ENCODE measurements around the gene CRACDL.
A peak's percentile ranks its signal among the peaks of the same experiment; 100 is the strongest.

Gene CRACDL

DNA sequence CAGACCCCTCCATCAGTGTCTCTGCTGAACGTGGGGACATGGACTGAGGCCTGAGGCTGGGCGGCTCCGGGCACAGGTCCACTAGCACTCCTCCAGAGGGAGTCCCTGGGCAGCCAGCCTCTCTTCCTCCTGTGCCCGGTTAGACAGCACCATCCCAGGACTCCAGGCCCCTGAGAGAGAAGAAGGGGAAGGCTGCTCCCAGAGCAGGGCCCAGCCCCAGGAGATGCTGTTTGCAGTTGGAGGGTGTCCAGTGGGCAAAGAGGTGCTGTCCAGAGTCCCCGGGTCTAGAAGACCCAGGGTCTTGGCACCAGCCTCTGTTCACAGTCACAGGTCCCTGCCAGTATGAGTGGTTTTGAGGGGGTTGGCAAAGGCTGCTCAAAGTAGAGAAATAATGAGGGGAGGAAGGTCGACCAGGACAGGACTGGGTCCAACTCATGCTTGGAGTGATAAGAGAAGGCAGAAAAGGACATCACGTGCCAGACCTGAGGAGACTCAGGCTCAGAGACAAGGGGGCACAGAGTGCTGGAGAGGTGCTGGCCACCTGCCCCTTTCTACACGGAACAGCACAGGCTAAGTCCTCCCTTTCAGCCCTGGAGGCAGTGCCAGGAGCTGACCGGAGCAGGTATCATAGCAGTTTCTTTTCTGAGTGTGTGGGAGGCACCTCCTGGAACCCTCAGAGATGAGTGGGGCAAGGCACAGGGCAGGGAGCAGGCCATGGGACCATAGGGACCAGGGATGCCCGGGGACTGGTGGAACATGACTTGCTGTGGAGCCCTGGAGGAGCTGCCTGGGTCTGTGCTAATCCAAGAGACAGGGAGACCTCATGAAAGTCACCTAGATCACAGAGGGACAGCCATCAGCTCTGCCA, 21.1 kb downstream of the CRACDL start:
- no peaks in the 10 kb centered on the region for H3K9me3 Mint-ChIP-seq
- ATAC-seq (replicated peaks) (no peak), DNase-seq (no peak)
- peaks cover 37 to 56% of the 10 kb centered on the region in 2 donors for H3K27me3 Mint-ChIP-seq
- no peak overlapping the region for H3K4me3 Mint-ChIP-seq
- H3K27ac Mint-ChIP-seq = no peak overlapping the region
- no peaks in the 10 kb centered on the region for H3K36me3 Mint-ChIP-seq
- peaks cover under 1 to 8% of the 10 kb centered on the region in 2 donors for H3K4me1 Mint-ChIP-seq

DNA sequence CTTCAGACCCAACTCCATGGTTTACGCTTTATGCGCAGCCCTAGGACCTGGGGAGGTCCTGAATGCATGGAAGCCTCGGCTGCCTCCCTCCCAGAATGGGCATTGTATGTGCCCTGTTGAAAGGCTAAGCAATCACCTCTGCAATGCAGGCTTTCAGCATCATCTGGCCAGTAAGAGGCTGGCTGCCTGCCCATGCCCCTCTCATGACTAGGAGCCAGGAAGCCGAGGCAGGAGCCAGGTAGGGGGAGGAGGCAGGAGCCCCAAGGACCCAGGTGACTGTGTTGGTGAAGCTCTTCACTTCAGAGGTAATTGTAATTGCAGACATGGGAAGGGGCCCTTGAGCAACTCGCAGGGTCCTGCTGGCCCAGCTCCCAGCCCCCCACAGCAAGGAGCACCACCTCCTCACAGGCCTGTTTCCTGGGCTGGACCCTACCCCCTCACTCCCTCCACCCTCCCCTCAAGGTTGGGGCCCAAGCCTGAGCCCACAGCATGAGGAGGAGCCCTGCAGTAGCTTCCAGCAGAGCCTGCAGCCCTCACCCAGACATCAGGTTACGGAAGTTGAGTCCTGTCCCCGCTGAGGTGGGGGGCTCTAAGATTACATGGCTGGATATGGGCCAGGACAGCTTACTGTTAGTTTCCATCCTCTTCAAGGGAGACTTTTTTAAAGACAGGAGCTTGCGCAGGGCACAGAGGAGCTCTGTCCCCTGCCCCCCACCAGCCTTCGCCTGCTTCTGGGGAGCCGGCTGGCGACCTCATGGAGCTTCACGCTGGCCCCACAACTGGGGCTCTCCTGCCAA, 21.9 kb downstream of the CRACDL start:
- DNase-seq (no peak), ATAC-seq (replicated peaks) (no peak)
- no peaks in the 10 kb centered on the region for H3K9me3 Mint-ChIP-seq
- H3K27me3 Mint-ChIP-seq = peaks cover 37 to 55% of the 10 kb centered on the region in 2 donors
- peaks cover 7 to 16% of the 10 kb centered on the region in 2 donors for H3K4me1 Mint-ChIP-seq
- no peaks in the 10 kb centered on the region for H3K36me3 Mint-ChIP-seq
- no peak overlapping the region for H3K4me3 Mint-ChIP-seq
- H3K27ac Mint-ChIP-seq = no peak overlapping the region

DNA sequence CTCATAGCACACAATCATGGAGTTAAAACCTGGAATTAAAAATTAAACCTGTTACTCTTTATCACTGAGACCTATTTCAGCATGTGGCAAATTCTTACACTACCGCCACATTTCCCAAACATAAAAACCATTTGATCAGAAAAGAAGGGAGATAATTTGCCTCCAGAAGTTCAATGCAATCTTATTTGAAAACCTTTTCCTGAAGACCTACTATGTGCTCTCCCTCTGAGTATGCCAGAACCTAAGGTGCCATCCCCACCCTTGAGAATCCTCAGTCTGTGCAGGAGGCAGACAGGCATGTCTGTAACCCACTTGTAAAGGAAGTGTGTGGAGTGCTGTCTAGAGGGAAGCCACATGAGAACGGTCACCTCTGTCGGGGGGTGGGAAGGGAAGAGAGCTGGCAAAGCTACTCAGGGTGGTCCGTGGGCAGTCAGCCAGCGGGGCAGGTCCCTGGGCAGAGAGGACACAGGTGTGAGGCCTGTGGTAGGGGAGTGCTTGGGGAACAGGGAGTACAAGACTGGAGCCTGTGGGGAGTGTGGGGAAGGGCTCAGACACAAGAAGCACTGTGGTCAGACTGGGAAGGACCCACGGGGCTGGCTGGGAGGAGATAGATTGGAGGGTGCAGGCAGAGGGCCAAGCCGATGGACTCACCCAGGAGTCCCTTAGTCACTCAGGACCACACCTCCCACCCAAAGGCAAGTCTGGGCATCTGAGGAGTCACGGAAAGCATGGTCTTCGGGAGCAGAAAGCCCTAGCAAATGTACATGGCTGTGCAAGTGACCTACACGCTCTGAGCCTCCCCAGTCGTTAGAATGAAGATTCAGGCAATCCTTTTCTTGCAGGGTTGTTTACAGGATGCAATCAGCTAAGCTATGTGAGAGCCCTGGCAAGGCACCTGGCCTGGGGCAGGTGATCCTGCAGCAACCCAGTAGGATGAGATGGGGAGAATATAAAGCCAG, 22.8 kb downstream of the CRACDL start:
- H3K9me3 Mint-ChIP-seq = no peaks in the 10 kb centered on the region
- ATAC-seq (replicated peaks) = no peak
- no peak for DNase-seq
- H3K27ac Mint-ChIP-seq = no peak overlapping the region
- no peak overlapping the region for H3K4me3 Mint-ChIP-seq
- H3K27me3 Mint-ChIP-seq = peaks cover 33 to 50% of the 10 kb centered on the region in 2 donors
- H3K36me3 Mint-ChIP-seq = no peaks in the 10 kb centered on the region
- H3K4me1 Mint-ChIP-seq = peaks cover 14 to 25% of the 10 kb centered on the region in 2 donors

DNA sequence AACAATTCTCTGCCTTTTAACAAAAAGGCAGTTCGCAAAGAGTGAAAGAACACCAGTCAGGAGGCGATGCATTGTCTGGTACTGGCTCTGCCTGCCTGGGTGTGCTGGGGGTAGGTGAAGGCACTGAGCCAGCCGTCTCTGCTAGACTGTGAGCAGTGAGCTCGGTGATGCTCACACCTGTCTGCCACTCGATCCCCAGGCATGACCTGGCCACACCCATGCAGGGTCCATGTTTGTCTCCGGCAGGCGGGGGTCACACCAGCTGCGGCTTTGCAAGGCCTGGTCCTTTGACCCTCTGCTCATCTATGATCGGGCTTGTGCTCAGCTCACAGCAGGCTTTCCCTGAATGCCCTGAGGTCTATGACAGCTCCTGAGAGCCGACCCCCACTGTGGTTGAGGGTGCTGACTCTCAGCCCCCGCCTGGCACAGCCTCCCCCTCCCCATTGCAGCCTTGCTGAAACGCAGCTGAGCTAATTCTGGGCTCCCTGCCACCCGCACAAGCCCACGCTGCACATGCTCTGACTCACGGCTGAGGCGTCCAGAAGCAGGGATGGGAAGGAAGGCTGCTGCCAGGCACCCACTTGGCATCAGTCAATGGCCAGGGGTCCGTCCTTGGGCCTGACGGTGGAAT, 23.7 kb downstream of the CRACDL start:
- peaks cover 16 to 27% of the 10 kb centered on the region in 2 donors for H3K4me1 Mint-ChIP-seq
- H3K36me3 Mint-ChIP-seq = no peaks in the 10 kb centered on the region
- H3K27me3 Mint-ChIP-seq = peaks cover 41 to 58% of the 10 kb centered on the region in 2 donors
- no peak for DNase-seq
- no peak overlapping the region for H3K27ac Mint-ChIP-seq
- no peaks in the 10 kb centered on the region for H3K9me3 Mint-ChIP-seq
- no peak overlapping the region for H3K4me3 Mint-ChIP-seq
- no peak for ATAC-seq (replicated peaks)

DNA sequence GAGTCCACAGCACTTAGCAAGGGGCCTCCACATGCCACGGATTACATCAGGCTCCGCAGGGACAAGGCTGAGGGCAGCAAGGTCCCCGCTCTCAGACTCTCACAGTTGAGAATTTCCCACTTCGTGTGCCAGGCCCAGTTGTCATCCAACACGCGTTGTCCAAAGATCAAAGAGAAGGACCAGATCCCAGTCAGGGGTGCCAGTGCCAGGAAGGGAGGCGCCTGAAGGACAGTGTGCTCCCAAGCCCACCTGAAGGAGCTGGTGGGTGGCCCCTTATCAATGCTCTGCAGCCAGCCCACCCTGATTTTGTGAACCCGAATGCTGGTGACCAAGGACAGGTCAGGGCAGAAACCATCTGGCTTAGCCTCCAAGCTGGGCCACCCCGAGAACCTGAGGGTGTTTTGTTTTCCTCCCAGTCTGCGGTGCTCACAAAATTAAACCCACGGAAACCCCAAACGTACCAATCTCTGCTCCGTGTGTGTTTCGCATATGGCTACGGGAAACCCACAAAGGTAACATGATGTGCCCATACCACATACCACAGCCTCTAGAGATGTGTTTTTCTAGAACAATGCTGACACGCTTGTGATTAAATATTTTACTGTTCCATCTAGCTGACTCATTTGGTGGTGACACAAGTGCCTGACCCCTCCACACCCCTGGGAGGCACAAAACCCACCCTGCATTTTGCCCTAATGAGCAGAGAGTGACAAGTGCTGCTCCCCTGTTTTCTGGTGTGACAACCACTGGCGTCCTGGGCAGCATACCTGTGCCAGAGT, 24.5 kb downstream of the CRACDL start:
- Mint-ChIP-seq H3K27ac (no peak overlapping the region), H3K9me3 (no peaks in the 10 kb centered on the region), H3K36me3 (no peaks in the 10 kb centered on the region), H3K4me3 (no peak overlapping the region), H3K27me3 (peaks cover 43 to 60% of the 10 kb centered on the region in 2 donors), H3K4me1 (peaks cover 16 to 27% of the 10 kb centered on the region in 2 donors)
- ATAC-seq (replicated peaks) (peak in 1 of 2 donors; percentile 28), DNase-seq (no peak)

DNA sequence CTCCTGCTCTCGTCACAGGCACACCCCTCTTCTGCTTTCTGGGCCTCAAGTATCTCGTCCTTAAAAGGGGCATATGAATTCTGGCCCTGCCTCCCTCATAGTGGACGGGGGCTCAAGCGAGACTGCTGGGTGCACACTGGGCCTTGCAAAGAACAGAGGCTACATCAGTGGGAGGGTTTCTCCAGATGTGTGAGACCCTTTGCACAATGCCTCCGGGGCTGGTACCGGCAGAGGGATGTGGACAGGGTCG, 25.0 kb downstream of the CRACDL start:
- H3K27ac Mint-ChIP-seq = no peak overlapping the region
- H3K36me3 Mint-ChIP-seq = no peaks in the 10 kb centered on the region
- DNase-seq (no peak), ATAC-seq (replicated peaks) (no peak)
- H3K27me3 Mint-ChIP-seq = peaks cover 43 to 57% of the 10 kb centered on the region in 2 donors
- no peaks in the 10 kb centered on the region for H3K9me3 Mint-ChIP-seq
- peaks cover 16 to 27% of the 10 kb centered on the region in 2 donors for H3K4me1 Mint-ChIP-seq
- no peak overlapping the region for H3K4me3 Mint-ChIP-seq

DNA sequence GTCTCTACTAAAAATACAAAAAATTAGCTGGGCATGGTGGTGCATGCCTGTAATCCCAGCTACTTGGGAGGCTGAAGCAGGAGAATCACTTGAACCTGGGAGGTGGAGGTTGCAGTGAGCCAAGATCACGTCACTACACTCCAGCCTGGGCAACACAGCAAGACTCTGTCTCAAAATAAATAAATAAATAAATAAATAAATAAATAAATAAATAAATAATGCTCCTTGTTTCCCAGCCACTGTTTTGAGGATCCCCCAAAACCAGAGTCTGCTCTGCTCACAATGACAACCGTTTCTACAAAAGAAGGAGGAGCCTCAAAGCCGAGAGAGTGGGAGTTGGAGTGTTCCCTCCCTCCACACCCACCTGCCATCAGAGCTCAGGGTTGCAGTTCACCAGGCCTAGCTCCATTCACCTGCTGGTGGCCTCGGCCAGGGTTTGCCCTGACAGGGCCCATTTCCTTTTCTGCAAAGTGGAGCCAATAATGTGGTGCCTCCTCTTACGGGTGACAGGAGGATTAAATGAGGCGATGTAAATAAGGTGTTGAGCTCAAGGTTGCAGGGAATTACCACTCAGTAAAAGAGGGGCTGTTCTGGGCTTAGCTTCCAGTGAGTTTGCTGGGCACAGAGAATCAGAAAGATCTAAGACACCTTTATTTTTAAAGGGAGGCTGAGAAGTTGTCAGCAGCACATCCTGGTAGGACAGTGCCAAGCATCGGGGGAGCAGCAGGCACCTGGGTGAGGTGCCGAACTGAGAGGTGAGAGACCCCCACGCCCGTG, 25.5 kb downstream of the CRACDL start:
- Mint-ChIP-seq H3K4me1 (peaks cover 16 to 27% of the 10 kb centered on the region in 2 donors), H3K36me3 (no peaks in the 10 kb centered on the region), H3K27ac (no peak overlapping the region), H3K27me3 (peaks cover 43 to 52% of the 10 kb centered on the region in 2 donors), H3K9me3 (no peaks in the 10 kb centered on the region), H3K4me3 (peak overlapping the region in 1 of 2 donors; percentile 70)
- DNase-seq (no peak), ATAC-seq (replicated peaks) (no peak)

DNA sequence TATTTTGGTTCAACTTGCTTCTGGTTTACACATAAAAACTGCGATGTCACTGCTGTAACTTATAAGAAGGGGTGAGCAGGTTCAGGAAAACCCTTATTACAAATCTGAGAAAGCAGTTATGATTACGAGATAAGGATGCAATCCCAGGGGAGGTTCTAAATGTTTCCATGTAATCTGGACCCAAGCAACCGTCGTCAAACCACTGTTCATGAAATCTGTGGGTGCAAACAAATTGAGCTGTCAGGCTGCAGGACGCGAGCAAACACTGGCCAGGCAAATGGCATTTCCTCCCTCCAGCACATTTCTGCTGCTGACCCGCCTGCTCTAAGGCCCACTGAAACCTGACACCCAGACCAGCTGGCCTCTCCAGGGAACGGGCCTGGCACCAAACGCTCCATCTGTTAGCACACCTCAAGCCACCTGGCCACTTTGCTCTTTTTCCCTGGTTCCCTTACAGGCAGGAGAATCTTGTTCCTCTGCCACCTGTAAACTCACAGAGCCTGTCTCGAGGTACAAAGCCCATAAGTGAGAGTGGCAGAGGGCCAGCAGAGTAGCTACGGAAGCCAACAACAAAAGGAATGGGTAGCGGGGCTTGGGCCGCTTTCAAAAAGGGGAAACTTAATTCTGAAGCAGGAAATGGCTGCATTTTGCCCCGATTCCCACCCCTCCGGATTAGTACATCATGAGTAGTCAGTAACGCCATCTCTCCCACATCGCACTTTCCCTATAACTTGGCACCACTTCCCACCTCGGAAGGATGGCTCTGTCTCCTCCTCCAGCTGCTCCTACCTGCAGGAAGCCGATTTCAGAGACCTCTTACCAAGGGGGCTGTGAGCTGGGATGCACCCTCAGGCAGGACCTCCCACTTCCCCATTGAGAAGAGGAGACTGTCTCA, 26.5 kb downstream of the CRACDL start:
- H3K27me3 Mint-ChIP-seq = peaks cover 35 to 42% of the 10 kb centered on the region in 2 donors
- no peaks in the 10 kb centered on the region for H3K9me3 Mint-ChIP-seq
- DNase-seq (peak; percentile 53), ATAC-seq (replicated peaks) (peak; percentile 79 to 81)
- H3K4me1 Mint-ChIP-seq = peaks cover 16 to 27% of the 10 kb centered on the region in 2 donors
- no peaks in the 10 kb centered on the region for H3K36me3 Mint-ChIP-seq
- H3K27ac Mint-ChIP-seq = peak overlapping the region; percentile 31
- H3K4me3 Mint-ChIP-seq = peak overlapping the region; percentile 25 to 70

DNA sequence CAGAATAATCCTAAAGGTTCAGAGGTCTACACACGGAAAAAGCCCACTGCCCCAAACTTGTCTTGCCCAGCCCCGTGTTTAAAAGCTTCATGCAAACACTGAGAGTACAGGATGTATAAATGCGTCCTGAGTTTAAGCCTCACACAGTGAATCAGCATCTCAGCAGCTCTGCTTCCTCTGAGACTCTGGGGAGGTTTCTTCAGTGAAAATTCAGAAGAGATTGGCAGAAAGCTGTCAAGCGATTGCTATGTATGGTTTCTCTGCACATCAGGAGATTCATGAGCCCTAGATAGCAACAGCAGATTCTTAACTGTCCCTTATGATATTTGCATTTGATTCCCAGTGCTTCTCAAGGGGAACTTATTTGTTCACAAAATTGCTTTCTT, 27.1 kb downstream of the CRACDL start:
- Mint-ChIP-seq H3K36me3 (no peaks in the 10 kb centered on the region), H3K4me3 (peak overlapping the region; percentile 3 to 39), H3K4me1 (peaks cover 16 to 27% of the 10 kb centered on the region in 2 donors), H3K27me3 (peaks cover 34 to 36% of the 10 kb centered on the region in 2 donors), H3K27ac (peak overlapping the region; percentile 9), H3K9me3 (no peaks in the 10 kb centered on the region)
- DNase-seq (no peak), ATAC-seq (replicated peaks) (peak; percentile 70 to 74)

DNA sequence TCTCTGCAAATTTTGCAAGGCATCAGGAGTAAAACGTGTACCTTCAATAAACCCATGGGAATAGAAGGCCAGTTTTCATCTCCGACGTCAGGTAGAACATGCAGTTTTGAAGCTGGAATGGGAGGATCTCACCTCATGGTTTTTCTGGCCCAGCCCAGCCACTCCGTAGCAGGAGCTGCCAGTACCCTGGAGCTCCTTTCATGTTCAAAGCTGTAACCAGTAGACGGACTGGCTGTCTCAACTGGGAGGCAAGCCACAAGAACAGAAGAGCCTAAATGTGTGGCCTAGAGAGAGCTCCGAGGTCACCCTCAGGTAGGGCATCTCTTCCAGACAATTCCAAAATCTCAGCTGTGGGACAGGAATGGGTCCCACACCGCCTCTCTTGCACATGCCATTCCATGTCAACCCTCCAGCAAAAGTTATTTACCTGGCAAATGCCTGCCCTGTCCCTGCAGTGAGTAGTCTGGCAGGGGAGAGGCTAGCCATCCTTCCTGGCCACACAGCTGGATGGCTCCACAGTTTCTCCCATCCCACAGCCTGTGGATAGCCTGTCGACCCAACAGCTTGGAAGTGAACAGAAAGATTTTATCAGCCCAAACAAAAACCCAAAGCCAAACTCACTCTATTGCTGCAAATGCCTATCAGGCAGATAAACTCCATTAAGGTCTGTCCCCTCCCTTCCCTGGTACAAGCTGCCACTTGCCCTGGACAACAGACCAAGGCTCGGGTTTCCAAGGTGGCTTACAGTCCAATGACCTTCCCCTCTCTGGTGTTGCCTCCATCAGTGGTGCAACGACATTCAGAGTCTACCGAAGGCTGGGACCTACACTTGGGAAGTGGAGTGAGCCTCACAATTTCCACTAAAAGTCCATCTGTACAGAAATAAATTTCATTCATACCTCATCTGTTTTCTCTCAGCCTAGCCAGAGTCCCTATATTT, 27.8 kb downstream of the CRACDL start:
- Mint-ChIP-seq H3K9me3 (no peaks in the 10 kb centered on the region), H3K36me3 (no peaks in the 10 kb centered on the region), H3K27me3 (peaks cover 29 to 30% of the 10 kb centered on the region in 2 donors), H3K4me3 (peak overlapping the region; percentile 3 to 39), H3K4me1 (peaks cover 16 to 27% of the 10 kb centered on the region in 2 donors), H3K27ac (peak overlapping the region; percentile 9)
- no peak for DNase-seq
- ATAC-seq (replicated peaks) = no peak

DNA sequence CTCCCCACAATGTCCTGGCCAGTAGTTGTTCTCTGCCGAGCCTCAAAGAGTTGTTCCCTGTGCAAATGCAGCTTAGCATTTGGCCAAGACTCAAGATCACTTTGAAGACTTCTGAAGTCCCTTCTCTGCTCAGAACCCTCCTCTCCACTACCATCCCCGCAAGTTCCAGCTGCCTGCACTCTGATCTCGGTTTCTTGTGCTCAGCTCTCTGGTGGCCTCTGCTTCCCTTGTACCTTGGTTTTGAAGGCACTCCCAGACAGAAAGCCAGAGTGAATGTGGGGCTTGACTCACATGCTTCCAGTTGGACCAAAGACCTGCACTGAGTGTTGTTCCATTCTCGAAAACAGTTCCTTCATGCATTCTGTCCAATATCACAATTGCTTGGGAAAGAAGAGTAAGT, 28.6 kb downstream of the CRACDL start:
- Mint-ChIP-seq H3K27ac (no peak overlapping the region), H3K36me3 (no peaks in the 10 kb centered on the region), H3K4me1 (peaks cover 16 to 27% of the 10 kb centered on the region in 2 donors), H3K27me3 (peaks cover 21% of the 10 kb centered on the region in 2 donors), H3K9me3 (no peaks in the 10 kb centered on the region), H3K4me3 (no peak overlapping the region)
- ATAC-seq (replicated peaks) = no peak
- DNase-seq = no peak
